HG03439 (cell line): ENCODE results near the gene LYSET.
A peak's percentile ranks its signal among the peaks of the same experiment; 100 is the strongest.
"Not testable (repeated sequence)": the region's sequence is repeated elsewhere in the genome, so short reads cannot be mapped to it uniquely, and the experiment has no call there.

Source experiments
- ATAC-seq: cut with Tn5 transposase; IDR thresholded peaks from one replicate; pipeline ENCODE4 v1.9.1; 2021; ENCODE audit warnings: mild to moderate bottlenecking, moderate library complexity; ENCODE audit not compliant: unreplicated experiment

Gene LYSET

GRCh38 chr14:93214598-93214997 lies 29.5 kb downstream of the LYSET start:
- ATAC-seq, result no peak

- peak; percentile 75 for ATAC-seq
Measured at GRCh38 chr14:93219103-93219726, 34.1 kb downstream of the LYSET start.

- no peak for ATAC-seq
Measured at GRCh38 chr14:93220509-93220908, 35.4 kb downstream of the LYSET start.

- no peak for ATAC-seq
Measured at GRCh38 chr14:93223565-93223964, 38.4 kb downstream of the LYSET start.

GRCh38 chr14:93228550-93228949 lies 43.4 kb downstream of the LYSET start:
- ATAC-seq, result no peak

GRCh38 chr14:93230539-93230938 lies 45.4 kb downstream of the LYSET start:
- ATAC-seq, result no peak

GRCh38 chr14:93231129-93231979 lies 46.2 kb downstream of the LYSET start:
- no peak for ATAC-seq

GRCh38 chr14:93232159-93232558 lies 47.0 kb downstream of the LYSET start:
- no peak for ATAC-seq

- ATAC-seq, result not testable (repeated sequence)
Measured at GRCh38 chr14:93233078-93233477, 48.0 kb downstream of the LYSET start.

GRCh38 chr14:93234798-93235197 lies 49.7 kb downstream of the LYSET start:
- no peak for ATAC-seq
